Loucy (cell line): ENCODE measurements around the gene MAP3K15.

Experiments used
- CTCF ChIP-seq: fragments of 200-600 bp; sonication (generic); conservative IDR thresholded peaks from 2 replicates; pipeline ENCODE4 v1.5.1; 2014; ENCODE audit warnings: mild to moderate bottlenecking, antibody characterized with exemption, low read length
- EZH2phosphoT487 ChIP-seq: fragments of 200-600 bp; IDR thresholded peaks from 2 replicates; pipeline ENCODE4 v1.6.1; 2018; ENCODE audit warnings: antibody characterized with exemption, mild to moderate bottlenecking, moderate library complexity, borderline replicate concordance

GRCh38 chrX:19388741-19389140 is 126.6 kb downstream of the MAP3K15 start:
- TF ChIP-seq CTCF: no peak
- no peak for TF ChIP-seq EZH2phosphoT487
